Measurements from ENCODE around the gene TFF3.

- TF ChIP-seq, protein P1, sequence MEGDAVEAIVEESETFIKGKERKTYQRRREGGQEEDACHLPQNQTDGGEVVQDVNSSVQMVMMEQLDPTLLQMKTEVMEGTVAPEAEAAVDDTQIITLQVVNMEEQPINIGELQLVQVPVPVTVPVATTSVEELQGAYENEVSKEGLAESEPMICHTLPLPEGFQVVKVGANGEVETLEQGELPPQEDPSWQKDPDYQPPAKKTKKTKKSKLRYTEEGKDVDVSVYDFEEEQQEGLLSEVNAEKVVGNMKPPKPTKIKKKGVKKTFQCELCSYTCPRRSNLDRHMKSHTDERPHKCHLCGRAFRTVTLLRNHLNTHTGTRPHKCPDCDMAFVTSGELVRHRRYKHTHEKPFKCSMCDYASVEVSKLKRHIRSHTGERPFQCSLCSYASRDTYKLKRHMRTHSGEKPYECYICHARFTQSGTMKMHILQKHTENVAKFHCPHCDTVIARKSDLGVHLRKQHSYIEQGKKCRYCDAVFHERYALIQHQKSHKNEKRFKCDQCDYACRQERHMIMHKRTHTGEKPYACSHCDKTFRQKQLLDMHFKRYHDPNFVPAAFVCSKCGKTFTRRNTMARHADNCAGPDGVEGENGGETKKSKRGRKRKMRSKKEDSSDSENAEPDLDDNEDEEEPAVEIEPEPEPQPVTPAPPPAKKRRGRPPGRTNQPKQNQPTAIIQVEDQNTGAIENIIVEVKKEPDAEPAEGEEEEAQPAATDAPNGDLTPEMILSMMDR (IDR thresholded peaks at IDR 0.05), result no peak
- TF ChIP-seq EP300 (IDR thresholded peaks at IDR 0.05), result no peak
These were observed 6.0 kb upstream of the TFF3 start for GRCh38 chr21:42321231-42321630.

Data from suprapubic skin (tissue), 3 donors.